SKM-1 treated with dmso at 0.1 percent for 144 hours (cell line): ENCODE results near the gene CEBPE.
"Not testable (repeated sequence)": the region's sequence is repeated elsewhere in the genome, so short reads cannot be mapped to it uniquely, and the experiment has no call there.

Source experiments
- DNase-seq: peaks from one replicate; lab custom pipeline; 2025; ENCODE audit not compliant: unreplicated experiment; lab: John Stamatoyannopoulos, UW

CEBPE gene

DNA sequence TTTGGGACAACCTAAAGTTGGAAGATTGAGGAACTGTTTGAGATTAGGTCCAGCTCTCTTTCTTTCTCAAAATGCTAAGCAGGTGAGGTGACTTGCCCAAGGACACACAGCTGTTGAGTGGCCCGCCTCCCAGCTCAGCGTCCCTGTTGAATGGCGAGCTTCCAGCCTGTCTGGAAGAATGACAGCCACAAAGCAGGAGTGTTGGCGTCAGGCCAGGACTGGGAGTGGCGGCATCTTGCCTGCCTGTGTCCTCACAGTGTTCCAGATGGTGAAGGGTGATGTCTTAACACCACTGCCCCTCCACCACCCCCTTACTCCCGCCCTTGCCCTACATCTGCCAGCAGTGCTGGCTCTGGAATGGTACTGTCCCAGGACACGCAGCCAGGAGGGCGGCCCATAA is 4.4 kb upstream of the CEBPE start:
- no peak for DNase-seq

DNA sequence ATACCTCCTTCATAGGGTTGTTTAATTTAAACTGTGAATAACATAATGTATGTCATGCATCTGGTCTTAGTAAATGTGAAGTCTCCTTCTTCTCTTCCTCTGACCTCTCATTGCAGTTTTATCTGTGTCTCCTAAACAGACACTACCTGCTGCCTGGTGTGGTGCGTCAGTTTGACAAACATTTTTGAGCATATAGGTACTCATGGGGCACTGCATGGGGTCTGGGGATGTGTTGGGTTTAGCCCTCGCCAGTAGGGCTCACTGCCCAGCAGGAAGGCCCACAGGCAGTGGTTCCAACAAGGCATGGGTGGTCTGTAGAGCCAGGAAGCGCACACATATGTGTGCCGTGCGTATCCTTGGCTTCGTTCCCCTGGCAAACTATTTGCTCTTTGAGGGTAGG is 3.0 kb upstream of the CEBPE start:
- no peak for DNase-seq

DNA sequence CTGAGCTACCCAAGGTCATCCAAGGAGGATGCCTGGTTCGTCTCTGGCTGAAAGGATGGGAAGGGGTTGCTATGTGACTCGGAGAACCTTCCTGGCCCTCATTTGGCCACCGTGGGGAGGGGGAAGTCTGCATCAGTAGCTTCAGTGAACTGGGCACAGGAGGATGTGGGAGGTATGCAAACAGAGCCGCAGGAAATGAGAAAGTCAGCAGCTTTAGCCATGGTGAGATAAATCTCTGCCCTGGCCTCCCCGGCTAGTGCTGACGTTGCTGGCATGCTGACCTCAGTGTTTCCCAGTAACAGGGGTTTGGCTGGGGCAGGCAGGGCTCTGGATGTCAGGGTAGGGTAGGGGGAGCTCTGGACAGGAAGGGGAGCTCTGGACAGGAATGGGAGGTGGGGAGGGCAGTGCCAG is 2.3 kb upstream of the CEBPE start:
- no peak for DNase-seq

DNA sequence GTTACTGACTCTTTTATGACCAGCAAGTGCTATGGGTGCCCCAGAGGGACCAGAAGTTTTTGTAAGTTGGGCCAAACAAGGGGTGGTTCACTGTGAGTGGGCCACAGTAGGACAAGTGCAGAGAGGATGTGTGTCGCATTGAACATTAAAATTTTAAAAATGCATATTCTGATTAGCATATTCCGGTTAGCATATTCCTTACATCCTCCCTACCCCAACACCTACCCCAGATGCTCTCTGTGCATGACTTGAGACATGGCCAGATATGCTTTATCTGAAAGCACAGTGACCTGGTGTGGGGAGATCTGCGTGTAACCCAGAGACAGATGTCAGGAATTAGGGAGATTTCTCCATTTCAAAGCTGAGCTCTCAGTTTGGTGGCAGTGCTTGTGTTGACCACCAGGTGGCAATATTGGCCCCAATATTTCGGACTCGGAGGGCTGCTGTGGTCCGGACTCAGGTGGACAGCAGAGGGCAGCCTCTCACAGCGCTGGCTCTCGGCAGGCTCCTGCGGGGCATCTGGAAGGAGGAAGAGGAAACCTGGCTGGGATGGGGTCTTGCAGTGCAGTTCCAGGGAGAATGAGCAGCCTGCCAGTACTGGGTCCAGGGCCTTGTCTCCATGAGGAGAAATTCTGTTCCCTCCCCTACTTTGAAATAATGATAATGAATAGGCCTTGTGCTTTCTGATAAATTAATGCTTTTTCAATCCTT is 1.6 kb upstream of the CEBPE start:
- peak; percentile 47 for DNase-seq

DNA sequence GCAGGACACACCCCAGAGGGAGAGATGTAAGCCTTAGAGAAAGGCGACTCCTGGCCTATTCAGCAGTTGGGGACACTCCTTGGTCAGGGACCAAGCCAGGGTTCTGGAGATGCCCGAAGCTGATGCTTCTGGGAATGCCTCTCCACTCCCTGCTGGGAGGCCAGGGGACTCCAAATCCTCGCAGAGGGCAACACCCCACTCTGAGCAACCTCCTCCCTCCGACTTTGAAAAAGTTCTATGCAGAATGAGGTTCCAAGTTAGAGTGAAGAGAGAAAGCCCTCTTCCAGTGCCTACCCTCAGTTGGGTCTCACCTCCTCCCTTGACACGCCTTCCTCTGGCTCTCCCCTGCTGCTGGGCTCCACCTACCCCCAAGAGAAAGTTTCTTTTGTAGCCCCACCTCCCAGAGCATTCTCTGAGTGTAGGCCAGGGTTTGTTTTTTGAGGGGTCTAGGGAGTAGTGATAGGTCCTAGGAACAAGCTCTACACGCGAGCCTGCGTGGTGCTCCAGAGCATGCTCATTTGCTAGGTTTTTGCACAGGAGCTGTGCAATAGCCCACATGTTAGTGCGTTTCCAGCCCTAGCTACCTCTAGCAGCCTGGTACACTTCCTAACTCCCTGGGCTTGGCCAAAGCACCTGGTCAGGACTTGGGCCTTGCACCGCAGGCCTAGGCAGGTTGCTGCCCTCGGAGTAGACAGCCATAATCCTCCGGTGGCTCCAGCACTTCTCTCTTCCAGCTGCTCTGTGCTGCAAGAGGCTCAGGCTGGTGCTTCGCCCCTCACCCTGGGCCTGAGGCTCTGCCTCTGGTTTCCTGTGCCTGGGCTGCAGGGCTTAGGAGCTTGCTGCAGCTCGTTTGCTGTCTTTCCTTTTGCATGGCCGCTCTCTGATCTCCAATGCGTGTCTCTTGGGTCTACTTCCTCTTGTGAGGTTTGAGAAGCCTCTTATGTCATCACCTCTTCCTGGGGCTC is 590 bp upstream of the CEBPE start:
- peak; percentile 86 for DNase-seq

DNA sequence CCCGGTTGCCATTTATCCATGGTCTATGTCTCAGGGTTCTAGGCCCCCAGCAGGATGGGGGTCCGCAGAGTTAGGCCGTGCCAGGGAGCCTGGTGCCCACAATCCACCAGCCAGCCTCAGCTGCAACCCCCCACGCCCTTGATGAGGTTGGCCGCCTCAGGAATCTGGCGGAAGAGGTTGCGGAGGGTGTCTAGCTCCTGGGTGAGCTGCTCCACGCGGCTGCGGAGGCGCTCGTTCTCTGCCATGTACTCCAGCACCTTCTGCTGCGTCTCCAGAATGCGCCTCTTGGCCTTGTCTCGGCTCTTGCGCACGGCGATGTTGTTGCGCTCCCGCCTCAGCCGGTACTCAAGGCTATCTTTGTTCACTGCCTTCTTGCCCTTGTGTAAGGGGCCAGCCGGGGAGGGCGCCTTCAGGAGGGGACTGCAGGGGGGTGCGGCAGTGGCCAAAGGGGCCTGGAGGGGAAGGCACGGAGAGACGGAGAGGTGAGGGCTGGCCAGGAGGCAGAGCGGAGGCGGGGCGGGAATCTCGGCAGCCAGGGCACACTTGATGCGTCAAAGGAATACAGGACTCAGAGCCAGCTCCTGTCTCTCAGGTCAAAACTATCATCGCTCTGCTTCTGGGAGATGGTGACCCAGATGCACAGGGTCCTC is 1.6 kb downstream of the CEBPE start:
- DNase-seq: no peak

DNA sequence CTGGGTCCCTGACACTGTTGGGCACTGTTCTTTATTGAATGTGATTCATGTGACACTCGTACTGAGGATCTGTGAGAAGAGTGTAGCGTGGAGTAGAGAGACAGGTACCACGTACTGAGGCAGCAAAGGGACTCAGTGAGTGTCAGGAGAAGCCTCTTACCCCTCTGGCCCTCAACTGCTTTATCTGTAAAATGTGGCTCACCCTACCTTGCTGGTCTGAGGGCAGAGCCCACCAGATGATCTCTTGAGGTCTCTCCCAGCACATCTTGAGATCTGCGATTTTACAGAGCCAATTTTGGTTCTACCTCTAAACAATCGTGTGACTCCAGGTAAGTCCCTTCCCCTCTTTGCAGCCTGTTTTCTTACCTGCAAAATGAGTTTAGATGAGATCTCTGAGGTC is 3.1 kb downstream of the CEBPE start:
- DNase-seq: no peak

DNA sequence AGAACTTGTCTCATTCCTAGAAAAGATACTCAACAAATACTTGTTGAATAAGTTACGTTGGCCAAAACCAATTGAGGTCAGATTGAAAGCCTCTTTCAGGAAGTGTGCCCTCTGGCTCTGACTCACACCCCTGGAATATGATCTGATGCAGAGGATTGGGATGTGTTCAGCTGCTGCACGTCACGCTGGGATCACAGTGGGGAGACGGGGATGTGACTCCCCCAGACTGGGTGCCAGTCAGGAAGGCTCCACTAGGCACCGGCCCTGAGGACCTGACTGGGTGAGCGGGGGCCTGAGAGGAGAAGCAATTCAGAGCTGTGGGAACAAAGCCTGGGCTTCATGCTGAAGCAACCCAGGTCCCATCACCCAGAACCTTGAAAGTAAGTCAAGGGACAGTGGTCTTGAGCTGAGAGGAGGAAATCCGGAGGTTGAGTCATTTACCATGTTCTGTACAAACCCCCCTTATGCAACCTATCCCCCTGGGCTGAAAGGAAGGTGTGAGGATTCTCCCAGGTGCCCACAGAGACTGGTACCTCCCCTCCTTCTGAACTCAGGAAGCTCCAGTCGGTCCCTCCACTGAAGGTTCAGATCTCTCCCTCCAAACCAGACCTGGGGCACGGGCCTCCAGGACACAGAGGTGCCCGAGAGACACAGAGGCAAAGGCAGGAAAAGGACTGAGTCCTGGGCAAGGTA is 3.9 kb downstream of the CEBPE start:
- DNase-seq: no peak

DNA sequence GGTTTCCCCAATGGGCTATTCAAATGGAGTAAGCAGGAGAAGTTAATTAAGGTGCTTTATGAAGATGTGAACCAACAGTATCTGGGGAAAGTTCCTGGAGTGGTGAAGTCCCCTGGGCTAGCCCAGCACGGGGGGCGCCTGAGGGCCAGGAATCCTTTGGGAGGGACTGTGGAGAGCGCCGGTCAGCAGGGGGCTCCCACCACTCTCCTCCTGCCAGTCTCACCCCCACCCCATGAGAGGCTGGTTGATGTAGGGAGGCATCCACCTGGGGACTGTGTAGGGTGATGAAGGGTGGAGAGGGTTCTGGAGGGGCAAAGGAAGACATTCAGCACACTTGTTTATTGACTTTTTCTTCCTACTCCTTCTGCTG is 4.4 kb downstream of the CEBPE start:
- no peak for DNase-seq

DNA sequence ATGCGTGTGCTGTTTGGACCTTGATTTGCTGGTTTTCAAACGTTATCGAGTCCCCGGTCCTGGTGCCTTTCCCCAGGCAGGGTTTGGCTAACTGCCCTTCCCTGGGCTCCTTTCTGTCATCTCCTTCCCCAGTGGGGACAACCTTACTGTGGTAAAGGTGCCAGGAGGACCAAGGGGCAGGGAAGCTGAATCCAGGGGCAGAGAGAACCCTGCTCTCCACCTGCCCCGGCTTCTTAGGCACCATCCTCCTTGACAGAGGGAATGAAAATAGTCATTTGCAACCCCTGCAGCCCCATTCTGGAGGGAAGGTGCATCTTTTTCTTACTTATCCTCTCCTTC is 5.0 kb downstream of the CEBPE start:
- DNase-seq: no peak

DNA sequence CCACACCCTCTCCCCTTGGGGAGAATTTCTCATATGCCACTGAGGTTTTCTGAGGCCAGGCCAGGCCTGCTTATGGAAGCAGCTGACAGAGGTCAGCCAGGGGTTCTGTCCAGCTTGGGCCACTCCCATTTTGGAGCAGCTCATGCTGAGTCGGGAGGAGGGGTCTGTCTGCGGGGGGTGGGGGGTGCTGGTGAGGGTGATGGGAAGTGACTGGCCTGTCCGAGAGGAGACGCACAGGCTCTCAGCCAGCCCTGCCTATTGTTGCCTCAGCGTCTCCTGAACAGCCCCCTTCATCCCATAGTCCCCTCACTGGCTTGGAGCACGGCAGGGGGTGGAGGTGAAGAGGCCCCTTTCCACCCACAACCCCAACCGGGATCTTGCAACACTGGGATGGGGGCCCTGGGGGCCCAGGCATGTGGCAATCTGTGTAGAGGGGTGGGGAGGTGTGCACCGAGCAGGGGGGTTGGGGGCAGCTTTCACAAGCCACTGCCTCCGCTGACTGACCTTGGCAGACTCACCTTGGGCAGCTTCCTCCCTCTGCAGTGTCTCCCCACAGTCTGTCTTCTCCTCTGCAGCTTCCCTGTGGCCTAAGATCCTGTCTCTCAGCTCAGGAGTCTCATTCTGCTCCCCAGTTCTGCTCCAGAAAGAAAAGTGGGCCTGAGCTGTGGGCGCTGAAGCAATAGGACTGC is 5.5 kb downstream of the CEBPE start:
- DNase-seq: peak; percentile 81

DNA sequence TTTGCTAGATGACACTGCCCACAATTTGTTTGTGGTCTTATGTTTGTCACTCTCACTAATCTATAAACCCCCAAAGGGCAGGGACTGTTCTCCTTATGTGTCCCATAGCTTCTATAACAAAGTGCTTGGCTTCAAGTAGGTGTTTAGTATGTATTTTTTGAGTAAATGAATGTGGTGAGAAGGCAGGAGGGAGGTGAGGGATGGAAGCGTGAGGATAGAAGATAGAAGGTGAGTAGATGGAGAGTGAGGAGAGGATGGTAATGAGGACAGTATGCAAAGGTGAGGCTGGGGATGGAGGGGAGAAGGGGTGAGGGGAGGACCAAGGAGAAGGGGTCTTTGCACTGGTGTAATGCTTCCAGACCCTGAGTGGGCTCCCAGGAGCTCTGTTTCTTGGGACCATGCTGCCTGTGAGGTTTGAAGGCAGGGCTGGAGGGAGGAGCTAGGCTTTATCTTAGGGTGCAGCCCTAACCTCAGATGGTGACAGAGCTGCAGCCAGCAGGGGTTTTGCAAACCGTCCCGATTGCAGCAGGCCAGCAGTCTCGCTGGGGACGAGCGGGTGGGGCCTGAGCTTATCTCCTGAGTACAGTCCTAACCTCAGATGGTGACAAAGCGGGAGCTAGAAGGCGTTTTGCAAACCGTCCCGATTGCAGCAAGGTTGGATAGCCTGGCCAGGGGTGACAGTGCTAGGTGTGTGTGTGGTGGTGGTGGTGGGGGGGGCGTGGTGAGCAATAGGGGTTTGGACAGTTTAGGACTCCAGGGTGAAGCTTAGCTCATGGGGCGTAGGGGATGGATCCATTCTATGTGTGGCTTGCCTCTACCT is 6.5 kb downstream of the CEBPE start:
- peak; percentile 48 for DNase-seq

DNA sequence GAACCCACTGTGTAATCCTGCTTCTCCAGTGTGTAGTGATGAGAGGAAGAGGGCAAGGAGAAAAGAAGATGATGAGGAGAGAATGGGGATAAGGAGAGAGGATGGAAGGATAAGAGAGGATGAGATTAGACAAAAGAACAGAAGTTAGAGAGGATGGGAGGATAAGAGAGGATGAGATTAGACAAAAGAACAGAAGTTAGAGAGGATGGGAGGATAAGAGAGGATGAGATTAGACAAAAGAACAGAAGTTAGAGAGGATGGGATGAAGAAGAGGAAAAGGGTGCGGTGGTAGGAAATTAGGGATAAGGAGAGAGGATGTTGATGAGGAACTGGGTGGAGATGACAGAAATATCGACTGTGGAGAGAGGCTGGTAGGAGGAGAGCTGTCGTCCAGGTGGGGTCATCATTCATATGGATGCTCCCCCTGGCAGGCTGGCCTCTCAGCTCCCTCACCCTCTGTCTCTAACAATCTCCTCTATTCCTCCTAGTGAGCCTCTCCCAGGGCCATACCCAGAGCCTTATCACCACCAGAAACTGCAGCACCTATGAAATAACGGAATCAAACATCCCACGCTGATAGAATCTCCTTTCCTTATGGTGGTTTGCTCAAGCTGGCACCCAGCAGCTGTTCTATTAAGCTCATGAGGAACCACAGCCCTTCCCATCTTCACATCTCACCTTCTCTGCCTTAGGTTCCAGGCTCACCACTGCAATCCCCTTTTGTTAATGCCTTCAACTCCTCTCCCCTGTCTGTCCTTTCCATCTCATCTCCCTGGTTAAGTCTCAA is 8.3 kb downstream of the CEBPE start:
- no peak for DNase-seq

DNA sequence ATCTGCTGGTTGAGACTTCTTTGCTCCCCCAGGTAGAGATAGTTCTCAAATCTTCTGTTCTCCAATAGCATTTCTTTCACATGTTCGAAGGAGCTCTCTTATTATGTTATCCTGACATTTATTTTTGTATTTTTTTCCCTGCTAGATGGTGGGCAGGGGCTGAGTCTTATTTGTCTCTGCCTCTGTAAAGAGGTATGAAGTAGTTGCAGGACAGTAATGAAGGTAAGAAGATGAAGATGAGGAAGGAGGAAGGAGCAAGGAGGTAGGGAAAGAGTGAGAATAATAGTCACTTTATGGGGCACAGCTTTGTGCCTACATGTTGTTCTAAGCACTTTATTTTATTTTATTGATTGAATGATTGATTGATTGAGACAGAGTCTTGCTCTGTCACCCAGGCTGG is 9.3 kb downstream of the CEBPE start:
- no peak for DNase-seq

DNA sequence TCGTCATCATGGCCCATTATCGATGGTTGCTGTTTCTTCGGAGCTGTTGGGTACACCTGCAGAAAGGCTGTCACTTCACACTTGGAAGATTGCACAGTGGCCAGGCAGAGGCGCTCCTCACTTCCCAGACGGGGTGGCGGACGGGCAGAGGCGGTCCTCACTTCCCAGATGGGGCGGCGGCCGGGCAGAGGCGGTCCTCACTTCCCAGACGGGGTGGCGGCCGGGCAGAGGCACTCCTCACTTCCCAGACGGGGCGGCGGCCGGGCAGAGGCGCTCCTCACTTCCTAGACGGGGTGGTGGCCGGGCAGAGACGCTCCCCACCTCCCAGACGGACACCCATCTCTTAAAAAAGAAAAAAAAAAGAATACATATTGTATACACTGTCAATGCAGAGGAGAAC is 10.9 kb downstream of the CEBPE start:
- not testable (repeated sequence) for DNase-seq

DNA sequence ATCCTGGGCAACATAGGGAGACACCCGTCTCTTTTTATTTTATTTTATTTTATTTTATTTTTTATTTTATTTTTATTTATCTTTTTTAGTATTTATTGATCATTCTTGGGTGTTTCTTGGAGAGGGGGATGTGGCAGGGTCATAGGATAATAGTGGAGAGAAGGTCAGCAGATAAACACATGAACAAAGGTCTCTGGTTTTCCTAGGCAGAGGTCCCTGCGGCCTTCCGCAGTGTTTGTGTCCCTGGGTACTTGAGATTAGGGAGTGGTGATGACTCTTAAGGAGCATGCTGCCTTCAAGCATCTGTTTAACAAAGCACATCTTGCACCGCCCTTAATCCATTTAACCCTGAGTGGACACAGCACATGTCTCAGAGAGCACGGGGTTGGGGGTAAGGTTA is 11.4 kb downstream of the CEBPE start:
- not testable (repeated sequence) for DNase-seq

DNA sequence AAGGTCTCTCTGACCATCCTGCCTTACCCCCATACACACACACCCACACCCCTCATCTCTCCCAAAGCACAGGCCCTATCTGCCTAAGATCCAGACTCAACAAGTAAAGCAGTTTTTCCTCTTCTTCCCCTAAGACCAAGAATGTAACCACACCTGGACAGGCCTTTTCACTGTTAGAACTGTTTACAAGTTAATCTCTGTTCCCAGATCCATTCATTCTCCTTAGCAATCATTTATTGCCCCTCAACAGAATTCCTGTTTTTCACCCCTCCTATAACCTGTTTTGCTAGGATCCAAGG is 12.4 kb downstream of the CEBPE start:
- no peak for DNase-seq

DNA sequence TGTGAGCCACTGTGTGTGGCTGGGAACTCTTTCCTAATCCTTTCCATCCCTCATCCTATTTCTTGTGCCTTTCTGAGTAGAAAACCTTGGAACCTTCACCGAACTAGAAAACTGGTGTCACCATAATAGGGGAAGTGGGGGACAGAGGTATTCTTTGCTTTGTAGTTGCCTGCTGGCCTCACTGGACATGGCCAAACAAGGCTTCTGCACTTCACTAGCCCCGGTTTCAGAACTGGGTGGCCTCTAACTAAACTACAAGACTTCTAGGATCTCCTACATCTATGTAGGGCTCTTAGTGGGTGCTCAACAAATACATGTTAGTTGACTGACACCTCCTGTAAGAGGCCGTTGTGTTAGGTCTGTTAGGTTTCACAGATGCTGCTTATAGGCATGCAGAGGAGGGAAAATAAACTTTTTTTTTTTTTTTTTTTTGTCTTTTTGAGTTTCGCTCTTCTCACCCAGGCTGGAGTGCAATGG is 13.7 kb downstream of the CEBPE start:
- DNase-seq: no peak
